GM13977 (cell line): ENCODE data around the gene CYP4F22.

ENCODE experiments used
- DNase-seq: peaks from one replicate; pipeline ENCODE4 v3.0.0; 2012; ENCODE audit warnings: low spot score
- CTCF ChIP-seq: IDR thresholded peaks from 2 replicates; pipeline ENCODE4 v1.5.1; 2012; ENCODE audit warnings: mild to moderate bottlenecking, control low read depth; ENCODE audit not compliant: insufficient read depth; ENCODE audit errors: extremely low read depth, missing control alignments
- in situ Hi-C: fragments of 300-500 bp; cut with MboI; formaldehyde crosslinking; loops from one replicate; pipeline ENCODE4 v1.12.0; 2022; ENCODE audit warnings: low sequenced_read_pairs, low pct_unique_long_range_greater_than_20kb, mixed read lengths, inconsistent platforms; ENCODE audit not compliant: unreplicated experiment

CYP4F22 gene

GRCh38 chr19:15595069-15595468, 86.7 kb downstream of the CYP4F22 start:
- no peak for DNase-seq
- in situ Hi-C loops: no loop called here

More at GRCh38 chr19:15595069-15595468, 86.7 kb downstream of the CYP4F22 start:
- no peak for TF ChIP-seq CTCF
